HG03378 (cell line): ENCODE measurements around the gene CDHR3.

Source experiments
- ATAC-seq: cut with Tn5 transposase; IDR thresholded peaks from one replicate; pipeline ENCODE4 v1.9.1; 2021; ENCODE audit warnings: mild to moderate bottlenecking, moderate library complexity; ENCODE audit not compliant: unreplicated experiment

Gene CDHR3

DNA sequence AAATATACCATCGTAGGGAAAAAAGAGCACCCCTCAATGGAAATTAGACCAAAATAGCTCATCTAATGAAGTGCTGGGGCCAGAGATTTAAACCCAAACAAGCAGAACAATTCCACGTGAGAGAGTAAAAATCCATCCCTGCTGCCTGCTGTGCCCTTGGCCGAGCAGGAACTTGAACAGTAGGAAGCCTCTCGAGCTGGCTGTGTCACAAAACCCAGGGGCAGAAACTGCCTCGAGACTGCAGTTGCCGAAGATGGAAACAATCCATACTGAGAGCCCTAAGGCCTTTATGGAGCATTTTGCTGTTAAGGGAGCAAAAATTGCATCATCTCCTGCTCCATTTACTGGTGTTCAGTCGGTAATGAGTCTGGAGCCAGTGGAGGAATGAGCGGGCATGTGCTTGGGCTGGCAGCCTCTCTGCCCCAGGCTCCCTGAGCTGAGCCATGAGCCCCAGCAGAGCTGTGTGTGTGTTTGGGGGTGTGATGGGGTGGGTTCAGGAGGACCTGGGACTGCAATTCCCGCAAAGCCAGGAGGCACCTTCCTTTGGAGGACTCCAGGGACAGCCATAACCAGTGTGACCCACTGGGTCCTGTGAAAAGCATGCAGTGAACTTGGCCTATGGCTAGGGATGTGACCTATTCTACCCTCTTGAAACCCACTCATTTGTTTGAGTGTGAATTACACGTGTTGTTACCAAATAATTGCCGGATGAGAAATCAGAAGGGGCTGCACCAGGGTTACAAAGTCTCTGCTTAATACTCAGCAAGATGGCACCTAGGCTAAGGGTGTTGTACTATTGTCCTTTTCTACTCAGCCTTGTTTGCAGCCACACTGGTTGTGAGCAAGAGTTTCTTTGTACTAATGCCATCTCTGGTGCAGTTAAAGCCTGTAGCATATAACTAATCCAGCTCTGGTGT is 58.3 kb downstream of the CDHR3 start:
- no peak for ATAC-seq

DNA sequence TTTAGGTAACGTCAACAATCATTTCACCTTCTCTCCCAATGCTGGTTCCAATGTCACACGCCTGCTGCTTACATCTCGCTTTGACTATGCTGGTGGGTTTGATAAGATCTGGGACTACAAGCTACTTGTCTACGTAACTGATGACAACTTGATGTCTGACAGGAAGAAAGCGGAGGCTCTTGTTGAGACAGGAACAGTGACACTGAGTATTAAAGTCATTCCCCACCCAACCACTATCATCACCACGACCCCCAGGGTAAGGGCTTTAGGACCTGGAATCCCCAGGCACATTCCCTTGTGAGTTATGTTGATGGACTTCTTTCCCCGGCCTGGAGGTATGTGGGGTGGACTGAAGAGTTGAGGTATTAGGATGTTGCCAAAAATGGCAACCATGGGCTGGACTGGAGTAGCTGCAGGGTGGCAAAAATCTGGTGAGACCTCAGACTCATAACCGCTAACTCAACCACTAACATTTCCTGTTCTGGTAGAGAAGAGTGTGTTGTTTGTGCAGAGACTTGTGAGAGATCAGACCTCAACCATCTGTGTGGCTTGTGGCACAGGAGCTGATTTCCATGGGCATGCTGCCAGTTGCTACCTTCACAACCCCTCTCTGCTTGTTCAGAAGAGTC is 59.2 kb downstream of the CDHR3 start:
- ATAC-seq, result peak; percentile 62

DNA sequence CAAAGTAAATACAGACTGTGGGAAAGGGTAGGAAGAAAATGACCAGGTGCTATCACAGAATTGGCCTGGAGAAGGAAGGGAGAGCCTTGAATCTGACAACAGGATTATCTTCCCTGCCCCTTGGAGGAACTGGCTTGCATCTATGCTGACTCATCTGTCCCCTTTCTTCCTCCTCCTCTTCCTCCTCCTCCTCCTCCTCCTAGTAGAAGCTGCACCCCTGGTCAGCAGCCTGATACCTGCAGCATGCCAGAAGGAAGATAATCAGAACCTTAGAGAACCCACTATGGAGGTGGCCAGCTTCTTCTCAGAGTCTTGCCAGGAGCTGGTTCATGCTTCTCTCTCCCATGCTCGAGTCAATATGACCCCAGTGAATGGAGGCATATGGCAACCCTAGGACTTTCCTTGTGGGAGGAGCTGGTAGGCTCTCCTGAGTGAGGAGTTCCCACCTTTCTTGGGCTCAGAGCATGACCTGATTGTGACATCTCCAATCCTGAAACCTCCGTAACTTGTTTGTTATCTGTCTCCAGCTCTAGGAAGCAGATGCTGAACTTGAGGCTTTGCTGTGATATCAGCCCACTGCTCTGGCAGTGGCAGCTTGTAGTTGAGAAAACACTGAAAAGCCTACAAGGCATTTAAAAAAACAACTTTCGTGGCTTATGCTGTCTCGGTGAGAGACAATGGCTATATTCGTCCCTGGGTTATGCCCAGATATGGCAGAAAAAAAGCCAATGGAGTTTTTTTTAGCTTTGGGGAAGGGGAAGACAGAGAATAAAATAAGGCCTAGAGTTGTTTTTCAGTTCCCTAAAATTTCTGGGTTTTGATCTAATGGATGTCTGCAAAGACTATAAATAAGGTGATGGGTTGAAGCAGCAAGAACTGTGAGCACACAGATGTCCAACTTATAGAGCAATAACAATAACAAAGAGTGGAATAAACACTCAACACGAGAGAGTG is 60.6 kb downstream of the CDHR3 start:
- no peak for ATAC-seq

DNA sequence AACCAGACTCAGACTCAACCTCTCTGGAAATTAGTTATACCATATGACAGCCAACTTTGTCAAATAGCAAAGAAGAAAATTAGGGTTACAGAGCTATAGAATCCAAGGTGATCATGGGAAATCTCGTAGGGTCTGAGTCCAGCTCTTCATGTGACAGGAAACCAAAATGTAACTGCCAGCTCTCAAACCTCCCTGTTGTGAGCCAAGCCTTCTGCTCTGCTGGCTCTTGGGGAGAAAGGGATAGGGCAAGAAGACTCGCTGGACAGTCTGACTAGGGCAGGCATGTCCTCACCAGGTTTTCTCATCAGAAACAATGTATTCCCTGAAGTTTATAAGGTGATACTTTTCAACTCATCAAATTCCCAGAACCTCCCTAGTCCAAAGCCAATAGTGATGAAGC is 63.0 kb downstream of the CDHR3 start:
- ATAC-seq, result no peak

DNA sequence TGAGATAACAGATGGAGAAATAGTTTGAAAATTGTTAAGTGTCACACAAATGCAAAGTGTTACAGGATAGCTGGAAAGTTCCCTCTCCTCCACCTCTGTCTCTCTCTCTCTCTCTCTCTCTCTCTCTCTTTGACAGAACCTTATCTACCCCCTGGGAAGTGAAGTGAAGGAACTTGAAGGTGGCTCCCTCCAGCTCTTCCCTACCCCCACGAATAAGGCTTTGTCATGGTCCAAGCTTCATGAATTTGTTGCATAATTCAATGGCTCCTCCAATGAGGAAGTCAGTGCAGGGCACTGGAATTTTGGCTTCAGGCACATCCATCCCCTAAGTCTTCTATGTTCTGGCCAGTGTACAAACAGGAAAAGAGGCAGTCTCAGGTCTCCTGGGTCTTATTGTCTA is 66.4 kb downstream of the CDHR3 start:
- ATAC-seq, result no peak

DNA sequence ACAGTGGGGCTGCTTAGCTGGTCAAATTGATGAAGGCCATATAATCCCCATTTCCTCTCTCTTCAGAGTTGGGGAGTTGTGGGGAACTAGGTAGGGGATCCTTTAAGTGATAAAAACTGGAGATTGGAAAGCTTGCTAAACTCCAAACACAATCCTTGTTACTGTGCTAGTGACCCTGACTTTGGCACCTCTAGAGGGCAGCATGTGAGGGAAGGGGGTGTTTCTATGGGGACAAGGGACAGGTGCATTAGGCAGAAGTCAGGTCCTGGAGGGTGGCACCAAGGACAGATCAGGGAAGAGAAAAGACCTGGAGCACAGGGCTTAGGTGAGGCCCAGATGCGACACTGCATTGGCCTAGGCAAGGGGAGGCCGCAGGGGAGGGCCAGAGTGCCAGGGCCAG is 66.9 kb downstream of the CDHR3 start:
- no peak for ATAC-seq

DNA sequence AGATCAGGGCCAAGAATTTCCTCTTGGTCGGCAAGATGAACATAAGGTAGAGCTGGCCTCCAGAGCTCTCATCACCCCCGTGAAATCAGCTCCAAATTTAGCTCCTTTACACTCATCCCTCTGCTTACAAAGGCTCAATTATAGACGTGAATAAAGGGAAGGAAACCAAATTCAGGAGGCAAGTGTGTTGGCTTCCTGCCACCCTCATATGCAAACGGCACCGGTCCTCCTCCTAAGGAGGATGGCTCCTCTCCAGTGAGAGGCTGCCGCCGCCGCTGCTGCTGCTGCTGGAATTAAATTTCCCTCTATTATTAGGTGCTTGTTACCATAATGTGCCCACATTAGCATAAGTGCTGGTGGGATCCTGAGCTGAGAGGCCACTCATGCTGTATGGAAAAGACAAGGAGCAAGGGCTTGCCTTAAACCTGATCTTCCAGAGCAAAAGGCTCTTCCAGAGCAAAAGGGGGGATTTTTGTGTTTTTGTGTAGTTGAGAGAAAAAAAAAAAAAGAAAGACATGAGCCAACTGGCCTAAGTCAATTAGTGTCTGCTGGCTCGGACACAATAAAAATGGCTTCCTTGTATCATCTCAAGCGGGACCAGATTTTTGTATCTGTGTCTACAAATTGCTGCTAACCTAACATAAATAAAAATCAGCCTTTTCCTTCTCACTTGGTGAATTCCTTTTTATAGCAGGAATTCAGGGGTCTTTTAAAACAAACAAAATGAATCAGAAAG is 68.4 kb downstream of the CDHR3 start:
- no peak for ATAC-seq

DNA sequence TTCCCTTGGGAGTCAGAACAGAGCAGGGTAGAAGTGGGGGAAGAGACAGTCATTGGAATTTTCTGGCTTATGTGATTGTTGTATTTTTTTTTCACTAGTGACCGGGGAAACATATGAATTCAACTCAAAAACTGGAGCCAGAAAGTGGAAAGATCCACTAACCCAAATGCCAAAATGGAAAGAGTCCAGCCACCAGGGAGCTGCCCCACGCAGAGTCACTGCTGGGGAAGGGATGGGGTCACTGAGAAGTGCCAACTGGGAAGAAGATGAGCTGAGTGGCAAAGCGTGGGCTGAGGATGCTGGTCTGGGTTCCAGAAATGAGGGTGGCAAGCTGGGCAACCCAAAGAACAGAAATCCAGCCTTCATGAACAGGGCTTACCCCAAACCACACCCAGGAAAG is 69.2 kb downstream of the CDHR3 start:
- no peak for ATAC-seq

DNA sequence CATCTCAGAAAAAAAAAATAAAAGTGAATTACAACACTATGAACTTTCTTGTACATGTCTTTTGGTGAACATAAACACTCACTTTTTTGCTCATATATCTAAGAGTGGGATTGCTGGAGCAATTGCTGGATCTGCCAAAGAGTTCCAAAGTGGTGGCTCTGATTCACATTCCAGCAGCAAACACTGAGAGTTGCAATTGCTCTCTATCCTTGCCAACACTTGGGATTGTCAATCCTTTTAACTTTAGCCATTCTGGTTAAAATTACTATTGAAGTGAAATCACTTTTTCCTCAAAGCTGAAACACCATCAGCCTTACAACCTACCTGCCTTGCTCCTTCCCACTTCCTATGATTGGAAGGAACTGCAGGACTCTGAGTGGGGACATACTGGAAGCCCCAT is 70.7 kb downstream of the CDHR3 start:
- ATAC-seq, result no peak

DNA sequence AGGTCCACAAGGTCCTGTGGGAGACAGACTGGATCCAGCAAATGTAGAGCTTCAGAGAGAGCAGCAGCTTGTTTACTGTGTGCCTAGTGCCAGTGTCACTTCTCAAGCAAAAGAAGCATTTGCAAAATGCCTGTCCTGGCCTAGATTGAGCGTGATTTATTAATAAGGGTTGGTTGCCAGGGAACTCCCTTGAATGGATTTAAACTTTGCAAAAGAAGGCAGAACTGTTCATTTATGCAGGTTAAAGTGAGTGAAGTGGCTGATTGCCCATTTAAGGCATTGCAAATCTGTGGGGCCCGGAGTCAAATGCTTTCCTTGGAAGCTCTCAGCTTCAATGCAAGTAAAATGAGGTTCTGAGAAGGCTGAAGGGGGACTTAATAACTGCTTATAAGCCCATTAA is 71.3 kb downstream of the CDHR3 start:
- ATAC-seq, result no peak

DNA sequence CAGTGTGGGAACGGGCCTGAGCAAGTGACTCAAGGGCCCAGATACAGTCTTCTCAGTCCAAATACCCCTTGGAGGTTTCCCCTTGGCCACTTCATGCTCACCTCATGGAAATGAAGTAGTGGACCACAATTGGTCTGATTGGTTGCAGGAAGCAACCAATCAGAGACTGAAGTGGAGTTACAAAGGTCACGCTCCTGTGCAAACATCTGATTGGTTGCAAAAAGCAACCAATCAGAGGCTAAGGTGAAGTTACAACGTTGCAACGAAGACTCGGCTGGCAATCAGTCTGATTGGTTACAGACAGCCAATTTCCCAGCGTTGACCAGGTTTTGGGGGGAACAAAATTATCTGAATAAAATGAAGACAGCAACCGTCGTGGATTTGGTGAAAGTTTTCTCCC is 72.5 kb downstream of the CDHR3 start:
- no peak for ATAC-seq

DNA sequence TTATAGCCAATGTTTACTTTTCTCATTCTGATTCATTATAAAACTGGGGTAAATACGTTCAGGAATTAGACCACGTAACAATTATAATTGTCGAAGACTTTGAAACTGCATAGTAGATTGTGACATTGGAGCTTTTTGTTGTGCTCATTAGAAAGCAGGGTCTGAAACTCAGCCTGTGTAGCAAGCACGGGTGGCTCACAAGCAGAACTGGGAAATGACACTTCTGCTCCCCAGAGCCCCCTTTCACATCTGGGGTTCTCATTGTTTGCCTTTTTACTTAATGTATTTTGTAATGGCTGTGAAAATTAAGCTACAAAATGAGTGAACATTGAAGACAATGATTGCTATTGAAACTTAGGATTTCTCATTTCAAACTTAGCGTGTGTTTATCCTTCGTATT is 72.9 kb downstream of the CDHR3 start:
- ATAC-seq, result no peak

DNA sequence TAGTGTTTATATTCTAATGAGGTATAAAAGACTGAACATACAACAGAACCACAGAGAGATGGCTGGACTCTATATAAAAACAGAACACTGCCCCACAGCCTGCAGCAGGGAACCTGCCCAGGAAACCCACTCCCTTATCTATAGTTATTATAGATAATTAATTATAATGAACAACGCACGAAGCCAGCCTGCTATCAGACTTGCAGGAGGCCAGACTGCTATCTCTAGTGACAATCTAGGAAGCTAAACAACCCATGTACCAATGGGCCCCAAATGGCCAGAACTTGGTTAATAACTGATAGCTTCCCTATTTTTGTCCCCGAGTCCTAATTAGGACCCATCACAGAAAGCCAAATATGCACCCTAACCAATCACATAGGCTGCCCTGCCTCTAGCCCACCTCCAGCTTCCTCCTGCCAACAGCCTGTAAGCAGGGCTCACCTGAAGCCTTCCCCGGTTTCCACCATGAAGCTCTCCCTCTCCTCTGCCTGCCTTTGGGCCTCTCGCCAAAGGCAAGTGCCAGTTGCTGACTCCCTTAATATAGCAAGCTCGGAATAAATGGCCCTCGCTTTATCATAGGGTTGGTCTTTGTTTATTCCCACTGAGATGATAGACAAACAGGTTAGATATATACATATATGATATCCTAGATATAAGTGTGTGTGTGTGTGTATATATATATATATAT is 74.6 kb downstream of the CDHR3 start:
- ATAC-seq, result no peak

DNA sequence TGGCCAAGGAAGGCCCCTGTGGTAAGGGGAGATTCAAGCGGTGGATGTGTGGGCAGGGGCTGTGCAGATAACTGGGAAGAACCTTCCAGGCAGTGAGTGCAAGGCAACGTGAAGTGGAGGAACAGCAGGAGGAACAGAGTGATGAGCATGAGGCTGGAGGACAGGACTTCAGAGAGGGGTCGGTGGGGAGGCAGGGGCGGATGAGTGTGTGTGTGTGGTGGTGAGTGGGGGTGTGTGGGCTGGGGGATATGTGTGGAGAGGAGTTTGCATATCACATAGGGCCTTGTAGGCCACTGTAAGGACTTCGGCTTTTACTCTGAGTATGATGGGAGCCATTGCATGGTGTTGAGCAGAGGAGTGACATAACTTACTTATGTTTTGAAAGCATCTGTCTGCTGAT is 75.2 kb downstream of the CDHR3 start:
- no peak for ATAC-seq

DNA sequence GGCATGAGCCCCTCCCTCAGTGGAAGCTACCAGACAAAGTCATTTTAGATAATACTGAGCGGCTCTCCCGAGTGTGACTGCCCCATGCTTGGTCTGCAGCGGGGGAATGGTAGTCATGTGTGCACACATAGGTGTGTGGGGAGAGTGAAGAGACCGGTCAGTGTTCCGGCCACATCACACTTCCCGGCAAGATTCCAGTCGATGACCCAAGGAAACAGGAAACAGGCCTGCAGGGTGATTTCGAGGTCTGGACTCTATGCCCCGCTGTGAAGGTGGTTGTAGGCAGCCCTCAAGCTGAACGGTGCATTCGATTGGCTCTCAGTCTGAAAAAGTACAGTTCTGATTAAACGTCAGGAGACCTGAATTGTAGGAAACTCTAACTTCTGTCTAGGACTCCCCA is 75.9 kb downstream of the CDHR3 start:
- no peak for ATAC-seq

DNA sequence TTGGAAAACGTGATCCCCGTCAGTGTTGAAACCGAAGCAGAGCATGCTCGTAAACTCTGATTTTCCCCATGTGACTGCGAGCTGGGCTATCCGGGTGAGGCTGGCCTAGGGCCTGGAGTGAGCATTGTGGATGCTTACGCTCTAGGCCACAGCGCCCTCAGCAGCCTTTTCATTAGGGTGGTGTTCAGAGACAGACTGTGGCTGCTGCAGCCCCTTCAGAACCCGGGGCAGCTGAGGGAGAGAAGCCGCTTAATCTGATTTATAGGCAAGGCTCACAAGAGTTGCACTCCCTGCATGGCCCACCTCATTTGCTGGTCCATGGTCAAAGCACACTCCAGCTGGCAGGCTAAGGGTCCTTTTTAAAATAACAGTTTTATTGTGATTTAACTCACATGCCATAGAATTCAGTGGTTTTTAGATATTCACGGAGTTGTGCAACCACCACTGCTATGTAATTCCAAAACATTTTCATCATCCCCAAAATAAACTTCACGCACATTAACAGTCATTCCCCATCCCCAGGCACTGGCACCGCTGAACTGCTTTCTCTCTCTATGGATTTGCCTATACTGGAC is 76.5 kb downstream of the CDHR3 start:
- no peak for ATAC-seq

DNA sequence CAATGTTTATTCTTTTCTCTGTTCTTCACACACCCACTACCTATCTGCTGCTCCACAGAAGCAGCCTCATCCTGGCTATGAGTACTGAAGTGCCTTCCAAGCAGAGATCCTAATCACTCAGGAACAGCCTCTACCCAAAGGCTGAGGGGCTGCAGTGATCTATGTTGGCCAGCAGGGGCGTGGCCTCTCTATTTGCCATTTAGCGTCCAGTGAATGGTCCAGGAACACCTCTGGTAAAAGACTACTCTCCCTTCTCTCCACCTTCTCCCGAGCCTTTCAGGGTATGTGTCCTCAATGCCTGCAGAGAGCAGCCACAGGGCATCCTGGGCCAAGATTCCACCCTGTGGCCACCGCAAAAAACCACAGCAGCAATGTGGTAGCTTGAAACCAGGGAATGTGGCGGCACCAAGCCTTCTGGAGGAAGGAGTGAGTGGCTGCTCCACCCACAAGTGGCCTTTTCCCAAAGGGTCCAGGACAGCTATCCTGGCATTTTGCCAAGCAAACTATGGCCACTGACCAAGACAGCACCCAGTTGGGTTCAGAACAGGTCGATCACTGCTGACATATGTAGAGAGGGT is 78.2 kb downstream of the CDHR3 start:
- no peak for ATAC-seq

DNA sequence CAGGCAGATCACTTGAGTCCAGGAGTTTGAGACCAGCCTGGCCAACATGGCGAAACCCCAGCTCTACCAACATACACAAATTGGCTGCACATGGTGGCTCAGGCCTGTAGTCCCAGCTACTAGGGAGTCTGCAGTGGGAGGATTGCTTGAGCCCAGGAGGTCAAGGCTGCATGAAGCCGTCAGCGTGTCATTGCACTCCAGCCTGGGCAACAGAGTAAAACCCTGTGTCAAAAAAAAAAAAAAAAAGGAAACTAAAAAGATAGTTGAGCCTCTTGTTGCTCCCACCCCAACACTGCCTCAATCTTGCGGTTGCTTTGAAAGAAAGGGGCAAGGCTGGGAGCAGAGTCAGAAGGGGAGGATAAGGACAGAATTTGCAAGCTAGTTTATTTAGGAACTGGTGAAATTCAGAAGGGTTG is 79.1 kb downstream of the CDHR3 start:
- ATAC-seq, result no peak

DNA sequence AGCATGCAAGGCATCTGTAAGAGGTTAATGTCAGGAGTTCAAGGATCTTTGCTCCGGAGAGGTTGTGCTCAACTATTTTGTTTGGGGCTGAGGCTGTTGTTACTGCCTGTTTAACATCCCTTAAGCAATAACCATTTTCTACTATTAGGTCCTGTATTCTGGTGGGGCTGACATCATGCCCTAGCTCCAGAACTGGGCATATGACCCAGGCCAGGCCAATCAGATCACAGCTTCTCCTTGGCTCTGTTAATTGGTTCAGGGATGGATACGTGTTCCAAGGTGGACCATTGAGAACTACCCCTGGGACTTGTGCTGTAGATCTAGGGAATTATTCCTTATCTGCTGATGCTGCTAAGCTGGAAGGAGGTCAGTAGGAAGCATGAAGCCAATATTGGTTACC is 82.1 kb downstream of the CDHR3 start:
- no peak for ATAC-seq
